ENCODE results near the gene PAEP. TPM values are rescaled to one million over a fixed set of nuclear protein-coding genes. Genes with fewer than 3 reads are reported as not detected.

Gene PAEP
- total RNA-seq, 1 donor from 2014 or later: not detected

DNA sequence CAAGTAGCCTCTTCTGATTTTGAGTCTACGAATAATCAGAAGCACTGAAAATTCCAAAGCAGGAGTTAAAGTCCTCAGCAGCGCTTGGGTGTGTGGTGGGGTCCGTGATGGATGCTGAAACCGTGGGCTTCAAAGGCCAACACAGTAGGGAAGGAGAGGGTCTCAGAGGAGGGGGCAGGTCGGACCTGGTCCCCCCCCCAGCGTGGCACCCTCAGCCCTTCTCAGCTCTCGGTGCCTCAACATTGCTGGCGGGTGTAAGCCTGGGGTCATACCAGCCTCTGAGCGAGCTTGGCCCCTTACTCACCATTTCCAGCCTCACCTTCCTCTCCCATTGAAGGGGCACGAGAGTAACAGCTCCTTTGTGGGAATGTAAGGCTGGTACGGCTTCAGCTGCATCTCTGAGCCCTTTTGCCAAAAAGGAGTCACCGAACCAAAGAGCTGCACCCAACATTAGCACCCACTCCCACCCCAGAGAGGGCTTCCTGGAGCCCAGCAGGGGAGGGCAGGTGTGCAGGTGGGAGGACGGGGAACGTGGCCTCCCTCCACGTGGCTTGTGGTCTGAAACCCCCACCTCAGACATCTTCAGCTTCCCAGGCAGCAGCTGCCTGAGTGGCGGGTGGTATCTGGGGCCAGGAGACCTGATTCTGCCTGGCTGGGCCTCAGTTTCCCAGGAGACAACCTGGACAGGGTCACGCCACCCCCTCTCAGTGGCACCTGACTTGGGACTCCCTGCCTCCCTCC, 47.0 kb upstream of the PAEP start:
- Mint-ChIP-seq H3K27ac (ENCODE audit: unreplicated experiment) (no peak overlapping the region), H3K9me3 (ENCODE audit: low read depth) (peaks cover 6% of the 10 kb centered on the region), H3K4me3 (ENCODE audit: unreplicated experiment) (no peak overlapping the region), H3K36me3 (ENCODE audit: low read depth) (no peaks in the 10 kb centered on the region), H3K27me3 (ENCODE audit: low read depth) (peaks cover 14% of the 10 kb centered on the region), H3K4me1 (ENCODE audit: low read depth) (no peaks in the 10 kb centered on the region)
- peak; percentile 62 for DNase-seq (ENCODE audit: low spot score)
- TF ChIP-seq, protein P1, sequence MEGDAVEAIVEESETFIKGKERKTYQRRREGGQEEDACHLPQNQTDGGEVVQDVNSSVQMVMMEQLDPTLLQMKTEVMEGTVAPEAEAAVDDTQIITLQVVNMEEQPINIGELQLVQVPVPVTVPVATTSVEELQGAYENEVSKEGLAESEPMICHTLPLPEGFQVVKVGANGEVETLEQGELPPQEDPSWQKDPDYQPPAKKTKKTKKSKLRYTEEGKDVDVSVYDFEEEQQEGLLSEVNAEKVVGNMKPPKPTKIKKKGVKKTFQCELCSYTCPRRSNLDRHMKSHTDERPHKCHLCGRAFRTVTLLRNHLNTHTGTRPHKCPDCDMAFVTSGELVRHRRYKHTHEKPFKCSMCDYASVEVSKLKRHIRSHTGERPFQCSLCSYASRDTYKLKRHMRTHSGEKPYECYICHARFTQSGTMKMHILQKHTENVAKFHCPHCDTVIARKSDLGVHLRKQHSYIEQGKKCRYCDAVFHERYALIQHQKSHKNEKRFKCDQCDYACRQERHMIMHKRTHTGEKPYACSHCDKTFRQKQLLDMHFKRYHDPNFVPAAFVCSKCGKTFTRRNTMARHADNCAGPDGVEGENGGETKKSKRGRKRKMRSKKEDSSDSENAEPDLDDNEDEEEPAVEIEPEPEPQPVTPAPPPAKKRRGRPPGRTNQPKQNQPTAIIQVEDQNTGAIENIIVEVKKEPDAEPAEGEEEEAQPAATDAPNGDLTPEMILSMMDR (IDR thresholded peaks at IDR 0.05): no peak

DNA sequence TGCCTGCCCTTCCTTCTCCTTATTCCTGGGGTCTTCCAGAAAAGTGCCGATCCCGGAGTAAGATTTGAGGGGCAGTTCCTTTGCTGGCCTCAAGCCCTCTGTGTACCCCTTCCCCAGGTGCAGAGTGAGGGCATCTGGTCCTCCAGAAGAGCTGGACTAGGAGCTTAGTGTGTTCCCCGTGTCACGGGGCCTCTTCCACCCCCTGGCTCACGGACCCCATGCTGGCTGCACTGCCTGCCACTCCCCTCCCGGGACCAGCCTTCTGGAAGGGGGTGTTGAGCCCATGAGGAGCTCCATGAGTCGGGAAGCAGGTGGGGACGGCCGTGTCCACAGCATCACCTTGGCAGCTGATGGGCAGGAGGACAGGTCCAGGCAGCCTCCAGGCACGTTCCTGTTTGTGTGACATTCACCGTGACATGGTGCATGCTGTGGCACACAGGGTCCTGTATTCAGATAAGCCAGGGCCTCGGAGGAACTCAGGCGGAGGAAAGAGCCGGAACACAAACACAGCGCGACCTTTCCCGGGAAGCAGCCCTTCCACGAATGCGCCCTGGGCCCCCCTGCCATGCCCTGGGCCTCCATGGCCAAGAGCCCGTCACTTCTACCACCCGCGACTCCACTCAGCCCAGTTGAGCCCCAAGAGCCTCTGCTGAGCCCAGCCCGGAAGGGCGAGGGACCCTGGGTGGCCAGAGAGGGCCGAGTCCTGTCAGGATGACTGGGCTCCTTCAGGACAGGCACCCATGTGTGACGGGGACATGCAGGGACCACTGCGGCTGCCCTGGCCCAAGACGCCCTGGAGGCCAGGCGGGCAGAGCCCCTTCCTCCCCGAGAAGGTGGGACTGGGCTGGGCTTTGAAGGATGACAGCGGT, 46.2 kb upstream of the PAEP start:
- Mint-ChIP-seq H3K4me3 (ENCODE audit: unreplicated experiment) (no peak overlapping the region), H3K27ac (ENCODE audit: unreplicated experiment) (no peak overlapping the region), H3K36me3 (ENCODE audit: low read depth) (no peaks in the 10 kb centered on the region), H3K4me1 (ENCODE audit: low read depth) (peaks cover 2% of the 10 kb centered on the region), H3K27me3 (ENCODE audit: low read depth) (peaks cover 16% of the 10 kb centered on the region), H3K9me3 (ENCODE audit: low read depth) (peaks cover 2% of the 10 kb centered on the region)
- TF ChIP-seq, protein P1 (IDR thresholded peaks at IDR 0.05): no peak
- peak; percentile 90 for DNase-seq (ENCODE audit: low spot score)

DNA sequence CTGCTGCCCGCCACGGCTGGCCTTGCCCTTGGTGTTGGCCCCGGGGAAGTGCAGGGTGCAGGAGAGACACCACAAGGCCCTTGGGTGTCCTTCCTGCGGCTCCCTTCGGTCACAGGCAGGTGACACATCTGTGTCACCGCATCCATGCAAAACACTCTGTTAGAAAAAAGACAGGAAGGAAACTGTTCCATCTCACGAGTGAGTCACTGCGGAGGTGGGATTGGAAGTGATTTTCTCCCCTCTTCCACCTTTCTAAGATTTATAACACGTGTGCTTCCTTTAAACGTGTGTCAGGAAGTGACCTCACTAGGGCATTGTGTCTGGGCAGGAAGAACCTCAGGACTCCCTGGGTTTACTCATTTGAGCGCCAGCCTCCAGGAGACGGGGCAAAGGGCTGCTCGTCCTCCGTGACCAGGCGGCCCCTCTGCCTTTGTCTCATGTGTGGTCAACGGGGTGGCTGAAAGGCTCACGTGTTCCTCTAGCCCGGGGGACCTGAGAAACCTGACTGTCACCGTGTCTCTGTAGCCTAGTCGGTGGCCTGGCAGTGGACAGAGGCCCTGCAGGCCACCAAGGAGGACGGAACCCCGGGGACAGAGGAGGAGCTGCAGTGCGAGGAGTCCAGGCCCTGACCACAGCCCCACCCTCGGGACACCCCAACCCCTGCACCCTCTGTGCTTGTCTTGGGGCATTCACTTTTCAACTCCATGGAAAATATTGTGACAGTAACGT, 45.3 kb upstream of the PAEP start:
- no peaks in the 10 kb centered on the region for H3K36me3 Mint-ChIP-seq (ENCODE audit: low read depth)

DNA sequence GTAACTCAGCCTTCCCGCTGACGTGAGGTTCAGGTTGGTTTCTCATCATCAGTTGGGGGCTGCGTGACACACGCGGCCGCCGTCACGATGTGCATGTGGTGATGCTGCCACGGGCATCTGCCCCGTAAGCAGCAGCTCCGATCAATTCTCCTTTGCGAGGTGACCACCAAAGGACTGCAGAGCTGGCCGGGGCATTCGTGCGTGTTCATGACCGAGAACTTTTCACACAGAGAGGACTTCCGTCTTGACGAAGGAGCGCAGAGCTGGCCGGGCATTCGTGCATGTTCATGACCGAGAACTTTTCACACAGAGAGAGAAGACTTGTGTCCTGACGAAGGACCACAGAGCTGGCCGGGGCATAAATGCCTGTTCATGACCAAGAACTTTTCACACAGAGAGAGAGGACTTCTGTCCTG, 44.1 kb upstream of the PAEP start:
- Mint-ChIP-seq H3K9me3 (ENCODE audit: low read depth) (no peaks in the 10 kb centered on the region), H3K27ac (ENCODE audit: unreplicated experiment) (no peak overlapping the region), H3K36me3 (ENCODE audit: low read depth) (no peaks in the 10 kb centered on the region), H3K4me1 (ENCODE audit: low read depth) (peaks cover 5% of the 10 kb centered on the region), H3K4me3 (ENCODE audit: unreplicated experiment) (no peak overlapping the region), H3K27me3 (ENCODE audit: low read depth) (peaks cover 18% of the 10 kb centered on the region)
- DNase-seq (ENCODE audit: low spot score): no peak
- TF ChIP-seq, protein P1 (IDR thresholded peaks at IDR 0.05): no peak

More for the DNA sequence above, 45.3 kb upstream of the PAEP start:
- TF ChIP-seq, protein P1 (IDR thresholded peaks at IDR 0.05): no peak
- H3K27me3 Mint-ChIP-seq (ENCODE audit: low read depth): peaks cover 18% of the 10 kb centered on the region
- peaks cover 5% of the 10 kb centered on the region for H3K4me1 Mint-ChIP-seq (ENCODE audit: low read depth)
- H3K4me3 Mint-ChIP-seq (ENCODE audit: unreplicated experiment): no peak overlapping the region
- no peaks in the 10 kb centered on the region for H3K9me3 Mint-ChIP-seq (ENCODE audit: low read depth)
- no peak overlapping the region for H3K27ac Mint-ChIP-seq (ENCODE audit: unreplicated experiment)
- no peak for DNase-seq (ENCODE audit: low spot score)
